Muscle layer of colon (tissue), 2 donors: ENCODE measurements around the gene CIDEC.
"Not testable (repeated sequence)": the region's sequence is repeated elsewhere in the genome, so short reads cannot be mapped to it uniquely, and the experiment has no call there.

Source experiments
- H3K27ac ChIP-seq: one replicate; pipeline ENCODE4 v1.7.0; 2013; ENCODE audit warnings: low read depth, mild to moderate bottlenecking, low read length, moderate library complexity
- H3K27me3 ChIP-seq, 2 donors: one replicate each; pipeline ENCODE4 v1.7.0; 2013; ENCODE audit warnings: low read length in 2 of 2, mild to moderate bottlenecking in 2 of 2; ENCODE audit not compliant: insufficient read depth in 2 of 2, control insufficient read depth in 1 of 2
- H3K36me3 ChIP-seq: one replicate; pipeline ENCODE4 v1.7.0; 2013; ENCODE audit warnings: mild to moderate bottlenecking, low read length; ENCODE audit not compliant: insufficient read depth
- H3K4me1 ChIP-seq: one replicate; pipeline ENCODE4 v1.7.0; 2013; ENCODE audit warnings: mild to moderate bottlenecking, low read length; ENCODE audit not compliant: insufficient read depth
- H3K4me3 ChIP-seq, 2 donors: one replicate each; pipeline ENCODE4 v1.7.0; 2013; ENCODE audit warnings: low read length in 2 of 2, low read depth in 1 of 2, mild to moderate bottlenecking in 1 of 2, moderate library complexity in 1 of 2
- H3K9ac ChIP-seq: one replicate; pipeline ENCODE4 v1.7.0; 2013; ENCODE audit warnings: low read length
- H3K9me3 ChIP-seq: one replicate; pipeline ENCODE4 v1.7.0; 2013; ENCODE audit warnings: mild to moderate bottlenecking, low read length
- donor health status: abdominal sarcoma.
- donor health status: Adenocarcinoma of cecum.

The CIDEC gene

DNA sequence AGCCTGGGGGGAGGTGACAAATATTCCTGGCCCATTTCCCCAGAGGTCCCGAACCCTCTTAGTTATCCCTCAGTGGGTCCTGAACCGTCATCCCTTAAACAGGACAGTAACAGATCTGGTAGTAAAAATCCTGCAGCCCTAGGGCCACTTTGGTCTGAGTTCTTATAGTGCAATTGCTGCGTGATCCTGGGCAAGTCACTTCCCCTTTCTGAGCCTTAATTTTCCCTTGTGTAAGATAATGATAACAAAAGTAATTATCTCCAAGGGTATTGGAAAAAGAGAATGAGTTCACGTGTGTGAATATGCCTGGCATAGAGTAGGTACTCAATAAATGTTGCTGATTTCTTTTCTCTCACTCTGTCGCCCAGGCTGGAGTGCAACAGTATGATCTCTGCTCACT lies 7.4 kb upstream of the CIDEC start:
- no peaks in the 10 kb centered on the region for H3K27me3 ChIP-seq
- H3K27ac ChIP-seq = no peak overlapping the region
- H3K36me3 ChIP-seq = no peaks in the 10 kb centered on the region
- H3K9me3 ChIP-seq = no peaks in the 10 kb centered on the region
- no peak overlapping the region for H3K4me3 ChIP-seq
- H3K9ac ChIP-seq = no peak overlapping the region
- H3K4me1 ChIP-seq = peaks cover 9% of the 10 kb centered on the region

DNA sequence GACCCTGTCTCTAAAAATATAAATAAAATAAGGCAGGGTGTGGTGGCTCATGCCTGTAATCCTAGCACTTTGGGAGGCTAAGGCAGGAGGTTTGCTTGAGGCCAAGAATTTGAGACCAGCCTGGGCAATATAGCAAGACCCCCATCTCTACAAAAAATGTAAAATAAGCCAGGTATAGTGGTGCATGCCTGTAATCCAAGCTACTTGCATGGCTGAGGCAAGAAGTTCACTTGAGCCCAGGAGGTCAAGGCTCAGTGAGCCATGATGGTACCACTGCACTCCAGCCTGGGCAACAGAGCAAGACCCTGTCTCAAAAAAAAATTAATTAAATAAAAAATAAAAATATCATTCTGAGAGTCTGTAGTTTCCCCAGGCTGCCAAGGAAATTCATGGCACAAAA lies 6.3 kb upstream of the CIDEC start:
- Histone ChIP-seq H3K9ac (no peak overlapping the region), H3K9me3 (no peaks in the 10 kb centered on the region), H3K27ac (no peak overlapping the region), H3K4me1 (peaks cover 6% of the 10 kb centered on the region), H3K36me3 (no peaks in the 10 kb centered on the region), H3K4me3 (no peak overlapping the region), H3K27me3 (no peaks in the 10 kb centered on the region)

DNA sequence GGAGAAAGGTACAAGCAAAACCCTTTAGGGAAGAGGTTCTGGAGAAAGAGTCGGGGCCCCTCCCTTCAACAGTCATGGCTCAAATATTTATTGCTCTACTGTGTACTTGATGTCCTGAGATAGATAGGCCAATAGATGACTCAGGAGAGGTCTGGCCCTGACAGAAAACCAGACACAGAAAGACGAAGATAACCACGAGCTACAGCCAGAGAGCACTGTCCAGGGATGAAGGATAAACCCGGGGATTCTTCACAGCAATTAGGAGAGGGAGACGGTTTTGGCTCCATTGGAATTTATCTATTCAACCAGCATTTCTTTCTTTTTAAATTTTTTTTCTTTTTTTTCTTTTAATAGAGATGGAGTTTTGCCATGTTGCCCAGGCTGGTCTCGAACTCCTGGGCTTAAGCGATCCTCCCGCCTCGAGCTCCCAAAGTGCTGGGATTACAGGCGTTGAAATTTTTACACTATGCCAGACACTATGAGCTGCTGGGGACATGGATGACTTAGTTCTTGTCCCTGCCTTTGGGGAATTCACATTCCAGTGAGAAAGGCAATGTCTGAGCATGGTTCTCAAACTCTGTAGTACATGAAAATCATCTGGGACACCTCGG lies 4.6 kb upstream of the CIDEC start:
- Histone ChIP-seq H3K27ac (no peak overlapping the region), H3K4me1 (peaks cover under 1% of the 10 kb centered on the region), H3K9me3 (no peaks in the 10 kb centered on the region), H3K36me3 (no peaks in the 10 kb centered on the region), H3K27me3 (no peaks in the 10 kb centered on the region), H3K4me3 (no peak overlapping the region), H3K9ac (no peak overlapping the region)

DNA sequence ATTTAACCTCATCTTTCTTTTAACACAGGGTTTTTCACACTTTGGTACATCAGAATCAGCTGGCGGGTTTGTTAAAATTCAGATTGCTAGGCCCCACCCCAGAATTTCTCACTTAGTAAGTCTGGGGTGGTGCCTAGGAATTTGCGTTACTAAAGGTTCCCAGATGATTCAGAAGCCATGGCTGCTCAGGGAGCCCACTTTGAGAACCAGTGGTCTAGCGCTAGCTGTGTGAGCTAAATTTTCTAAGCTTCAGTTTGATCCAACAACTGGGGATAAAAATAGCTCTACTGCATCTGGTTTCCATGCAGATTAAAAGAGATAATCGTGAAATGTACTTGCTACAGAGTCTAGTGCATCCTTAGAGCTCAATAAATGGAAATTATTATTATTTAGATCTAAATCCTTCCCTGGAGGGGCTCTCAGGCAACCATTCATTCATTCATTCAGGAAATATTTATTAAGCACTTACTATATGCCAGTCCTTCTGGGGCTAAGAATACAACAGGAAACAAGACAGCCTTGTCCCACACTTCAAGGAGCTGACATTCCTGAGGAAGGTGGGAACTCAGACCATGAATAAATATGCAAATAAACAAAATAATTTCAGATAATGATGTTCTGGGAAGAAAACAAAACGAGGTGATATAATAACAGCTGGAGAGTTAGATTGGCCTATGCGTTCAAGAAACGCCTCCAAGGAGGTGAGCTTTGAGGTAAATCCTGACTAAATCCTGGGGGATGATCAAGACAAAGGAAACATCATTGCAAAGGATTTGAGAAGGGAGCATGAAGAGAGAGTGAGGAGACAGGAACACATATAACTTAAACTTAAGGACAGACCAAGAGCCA lies 3.9 kb upstream of the CIDEC start:
- Histone ChIP-seq H3K9me3 (no peaks in the 10 kb centered on the region), H3K4me3 (no peak overlapping the region), H3K36me3 (no peaks in the 10 kb centered on the region), H3K27ac (no peak overlapping the region), H3K4me1 (no peaks in the 10 kb centered on the region), H3K9ac (no peak overlapping the region), H3K27me3 (no peaks in the 10 kb centered on the region)

DNA sequence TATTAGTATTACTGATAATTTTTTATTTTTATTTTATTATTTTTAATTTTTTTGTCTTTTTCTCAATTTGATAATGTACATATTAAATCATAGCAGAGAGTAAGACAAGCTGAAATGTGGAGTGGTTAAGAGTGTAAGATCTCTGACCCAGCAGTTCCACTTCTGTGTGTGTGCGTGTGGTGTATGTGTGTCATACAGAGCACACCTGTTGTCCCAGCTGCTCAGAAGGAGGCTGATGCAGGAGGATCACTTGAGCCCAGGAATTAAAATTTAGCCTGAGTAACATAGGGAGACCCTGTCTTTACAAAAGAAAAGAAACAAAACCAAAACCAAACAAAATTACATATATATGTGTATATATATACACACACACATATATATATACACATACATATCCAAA lies 1.4 kb upstream of the CIDEC start:
- Histone ChIP-seq H3K9me3 (no peaks in the 10 kb centered on the region), H3K27ac (no peak overlapping the region), H3K9ac (no peak overlapping the region), H3K4me3 (no peak overlapping the region), H3K27me3 (no peaks in the 10 kb centered on the region), H3K4me1 (no peaks in the 10 kb centered on the region), H3K36me3 (no peaks in the 10 kb centered on the region)

DNA sequence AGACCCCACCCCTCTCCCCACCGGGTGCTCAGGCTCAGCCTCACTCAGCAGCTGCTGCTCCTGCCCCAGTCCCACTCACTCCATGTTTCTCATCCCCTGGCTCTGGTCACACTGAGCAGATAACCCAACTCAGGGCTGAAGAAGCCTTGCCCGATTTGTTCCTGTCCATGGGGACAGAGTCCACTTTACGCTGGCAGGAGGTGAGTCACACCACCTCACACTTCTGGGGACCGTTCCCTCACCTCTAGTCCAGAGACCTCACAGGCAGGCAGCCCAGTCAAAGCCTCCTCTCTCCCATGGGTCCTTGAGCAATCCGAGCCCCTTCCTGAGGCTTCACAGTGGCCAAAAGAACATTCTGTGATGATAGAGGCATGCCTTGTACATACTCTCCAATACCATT lies 1.4 kb downstream of the CIDEC start:
- Histone ChIP-seq H3K27ac (no peak overlapping the region), H3K9me3 (no peaks in the 10 kb centered on the region), H3K9ac (no peak overlapping the region), H3K4me1 (no peaks in the 10 kb centered on the region), H3K36me3 (no peaks in the 10 kb centered on the region), H3K4me3 (no peak overlapping the region), H3K27me3 (no peaks in the 10 kb centered on the region)

DNA sequence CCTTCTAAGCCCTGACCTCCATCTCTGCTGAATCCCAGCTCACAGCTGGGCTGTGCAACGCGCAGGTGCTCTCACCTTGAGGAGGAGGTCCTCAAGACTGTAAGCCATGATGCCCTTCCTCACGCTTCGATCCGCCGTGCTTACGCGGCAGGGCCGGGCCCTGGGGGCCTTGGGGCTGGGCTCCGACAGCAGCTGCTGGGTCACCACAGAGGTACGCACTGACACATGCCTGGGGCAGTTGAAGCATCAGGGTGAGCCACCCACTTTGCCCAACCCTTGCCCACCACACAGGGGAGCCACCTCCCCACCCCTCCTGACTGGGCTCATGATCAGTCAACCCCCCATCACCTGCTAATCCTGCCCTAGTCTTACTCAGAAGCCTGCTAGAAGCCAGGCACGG lies 3.1 kb downstream of the CIDEC start:
- Histone ChIP-seq H3K4me3 (no peak overlapping the region), H3K27me3 (no peaks in the 10 kb centered on the region), H3K9me3 (no peaks in the 10 kb centered on the region), H3K4me1 (no peaks in the 10 kb centered on the region), H3K27ac (no peak overlapping the region), H3K36me3 (no peaks in the 10 kb centered on the region), H3K9ac (no peak overlapping the region)

DNA sequence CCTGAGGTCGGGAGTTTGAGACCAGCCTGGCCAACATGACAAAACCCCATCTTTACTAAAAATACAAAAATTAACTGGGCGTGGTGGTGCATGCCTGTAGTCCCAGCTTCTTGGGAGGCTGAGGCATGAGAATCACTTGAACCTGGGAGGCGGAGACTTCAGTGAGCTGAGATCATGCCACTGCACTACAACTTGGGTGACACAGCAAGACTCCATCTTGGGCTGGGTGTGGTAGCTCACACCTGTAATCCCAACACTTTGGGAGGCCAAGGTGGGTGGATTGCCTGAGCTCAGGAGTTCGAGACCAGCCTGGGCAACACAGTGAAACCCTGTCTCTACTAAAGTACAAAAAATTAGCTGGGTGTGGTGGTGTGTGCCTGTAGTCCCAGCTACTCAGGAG lies 3.8 kb downstream of the CIDEC start:
- not testable (repeated sequence) for H3K27me3 ChIP-seq, H3K4me1 ChIP-seq, H3K9ac ChIP-seq, H3K4me3 ChIP-seq, H3K27ac ChIP-seq, H3K36me3 ChIP-seq, H3K9me3 ChIP-seq

DNA sequence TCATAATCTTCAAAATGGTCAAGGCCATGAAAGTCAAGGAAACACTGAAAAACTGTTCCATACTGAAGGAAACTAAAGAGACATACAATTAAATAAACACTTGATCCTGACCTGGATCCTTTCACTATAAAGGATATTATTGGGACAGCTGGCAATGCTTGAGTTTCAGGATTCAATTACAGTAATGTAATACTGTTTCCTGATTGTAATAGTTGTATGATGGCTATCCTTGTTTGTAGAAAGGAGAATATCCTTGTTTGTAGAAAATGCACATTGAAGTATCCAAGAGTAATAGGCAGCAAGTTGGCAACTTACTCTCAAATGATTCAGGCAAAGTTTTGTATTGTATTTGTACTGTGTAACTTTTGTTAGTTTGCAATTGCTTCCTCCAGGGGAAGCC lies 4.6 kb downstream of the CIDEC start:
- no peaks in the 10 kb centered on the region for H3K4me1 ChIP-seq
- H3K27ac ChIP-seq = no peak overlapping the region
- H3K27me3 ChIP-seq = no peaks in the 10 kb centered on the region
- H3K4me3 ChIP-seq = no peak overlapping the region
- no peaks in the 10 kb centered on the region for H3K9me3 ChIP-seq
- no peaks in the 10 kb centered on the region for H3K36me3 ChIP-seq
- no peak overlapping the region for H3K9ac ChIP-seq

DNA sequence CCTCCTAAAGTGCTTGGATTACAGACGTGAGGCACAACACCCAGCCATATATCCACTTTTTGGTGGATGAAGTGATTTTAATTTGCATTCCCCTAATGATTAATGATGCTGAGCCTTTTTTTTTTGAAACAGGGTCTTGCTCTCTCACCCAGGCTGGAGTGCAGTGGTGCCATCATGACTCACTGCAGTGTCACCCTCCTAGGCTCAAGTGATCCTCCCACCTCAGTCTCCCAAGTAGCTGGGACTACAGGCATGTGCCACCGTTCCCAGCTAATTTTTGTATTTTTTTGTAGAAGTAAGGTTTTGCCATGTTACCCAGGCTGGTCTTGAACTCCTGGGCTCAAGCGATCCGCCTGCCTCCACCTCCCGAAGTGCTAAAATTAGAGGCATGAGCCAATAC lies 8.0 kb downstream of the CIDEC start:
- not testable (repeated sequence) for H3K36me3 ChIP-seq, H3K4me1 ChIP-seq, H3K27me3 ChIP-seq, H3K9me3 ChIP-seq, H3K4me3 ChIP-seq, H3K27ac ChIP-seq, H3K9ac ChIP-seq

DNA sequence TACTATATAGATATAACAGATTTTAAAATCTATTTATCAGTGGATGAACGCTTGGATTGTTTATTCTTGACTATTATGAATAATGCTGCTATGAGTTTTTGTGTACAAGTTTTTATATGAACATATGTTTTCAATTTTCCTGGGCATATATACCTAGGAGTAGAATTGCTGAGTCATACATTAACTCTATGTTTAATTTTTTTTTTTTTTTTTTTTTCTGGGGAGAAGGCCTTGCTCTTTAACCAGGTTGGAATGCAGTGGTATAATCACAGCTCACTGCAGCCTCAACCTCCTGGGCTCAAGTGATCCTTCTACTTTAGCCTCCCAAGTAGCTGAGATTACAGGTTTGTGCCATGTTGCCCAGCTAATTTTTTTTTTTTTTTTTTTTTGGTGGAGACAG lies 9.1 kb downstream of the CIDEC start:
- Histone ChIP-seq H3K27ac (no peak overlapping the region), H3K36me3 (no peaks in the 10 kb centered on the region), H3K4me3 (no peak overlapping the region), H3K27me3 (no peaks in the 10 kb centered on the region), H3K9ac (no peak overlapping the region), H3K9me3 (no peaks in the 10 kb centered on the region), H3K4me1 (peaks cover 13% of the 10 kb centered on the region)

DNA sequence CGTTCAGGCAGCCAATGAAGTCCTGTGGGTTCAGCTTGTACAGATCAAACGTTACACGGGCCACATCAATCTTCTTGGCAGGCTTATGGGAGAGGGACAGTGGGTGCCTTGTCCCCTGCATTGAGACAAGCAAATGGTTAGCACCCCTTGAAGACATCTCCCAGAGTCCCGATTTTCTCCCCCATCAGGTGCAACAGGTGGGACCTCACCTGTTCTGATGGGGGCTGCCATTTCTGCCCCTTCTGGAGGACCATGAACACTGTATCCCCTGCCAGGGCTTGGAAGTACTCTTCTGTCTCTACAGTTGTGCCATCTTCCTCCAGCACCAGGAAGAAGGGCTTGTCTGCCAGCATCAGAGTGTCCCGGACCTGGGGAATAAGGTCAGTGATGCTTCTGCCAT lies 10.1 kb downstream of the CIDEC start:
- no peaks in the 10 kb centered on the region for H3K9me3 ChIP-seq
- no peak overlapping the region for H3K27ac ChIP-seq
- peaks cover 23% of the 10 kb centered on the region for H3K4me1 ChIP-seq
- H3K4me3 ChIP-seq = no peak overlapping the region
- H3K27me3 ChIP-seq = no peaks in the 10 kb centered on the region
- no peak overlapping the region for H3K9ac ChIP-seq
- no peaks in the 10 kb centered on the region for H3K36me3 ChIP-seq
